GM12878 (cell line): ENCODE measurements around the gene KCNQ1. TPM values are rescaled to one million over a fixed set of nuclear protein-coding genes. Genes with fewer than 3 reads are reported as not detected.

ENCODE experiments used
- BCL11A ChIP-seq: IDR thresholded peaks from 2 replicates; pipeline ENCODE4 v1.6.1; 2011; ENCODE audit warnings: low read depth, low read length
- BRCA1 ChIP-seq: IDR thresholded peaks from 2 replicates; pipeline ENCODE4 v1.6.1; 2011; ENCODE audit warnings: low read depth, low read length, improper control_type of control experiment
- CBX5 ChIP-seq: sonication (generic); IDR thresholded peaks from 2 replicates; pipeline ENCODE4 v1.6.1; 2016; ENCODE audit warnings: low read depth, moderate library complexity, mild to moderate bottlenecking, inconsistent platforms
- HDAC2 ChIP-seq: fragments of 200-600 bp; sonication (generic); IDR thresholded peaks from 2 replicates; pipeline ENCODE4 v1.6.1; 2017
- MXI1 ChIP-seq: fragments of 150-350 bp; IDR thresholded peaks from 2 replicates; pipeline ENCODE4 v1.6.1; 2011; ENCODE audit warnings: low read depth, mild to moderate bottlenecking, inconsistent platforms, low read length, improper control_type of control experiment
- MYC ChIP-seq: IDR thresholded peaks from 2 replicates; pipeline ENCODE4 v1.6.1; 2011; ENCODE audit warnings: mild to moderate bottlenecking, low read length, moderate library complexity, inconsistent platforms; ENCODE audit not compliant: insufficient read depth, insufficient replicate concordance, insufficient read length, severe bottlenecking
- POLR2AphosphoS5 ChIP-seq: IDR thresholded peaks from 2 replicates; pipeline ENCODE4 v1.6.1; 2011; ENCODE audit warnings: mild to moderate bottlenecking, low read length, inconsistent platforms
- PRDM15 ChIP-seq: fragments of 450-650 bp; formaldehyde crosslinking; IDR thresholded peaks from 2 replicates; pipeline ENCODE4 v1.4.0; 2020; ENCODE audit warnings: mild to moderate bottlenecking, moderate library complexity
- polyA plus RNA-seq, 11 experiments: library from polyadenylated mRNA; depleted of rRNA in 4 of 11; unstranded in 6 of 11; stranded (reverse) in 5 of 11; fragments of >200 nt; fragmentation: Nextera tagmentation in 4 of 11; fragmentation: Illumina TruSeq in 1 of 11; extraction: Ambion mirVana in 4 of 11; extraction: Trizol in 1 of 11; gene quantifications; 1 replicate in 1 of 11; 2 replicates in 10 of 11; pipeline versions ENCODE4 v1.2.1 to v1.2.3, GENCODE V29; 2011 to 2016; ENCODE audit warnings: inconsistent platforms in 2 of 11, missing spikeins in 2 of 11, low read depth in 1 of 11
- total RNA-seq, 4 experiments: library from RNA; depleted of rRNA in 3 of 4; stranded (reverse); fragments of >200 nt in 3 of 4; fragmentation: Illumina TruSeq in 1 of 4; extraction: Trizol in 1 of 4; gene quantifications; 2 replicates each; pipeline versions ENCODE4 v1.2.1 to v1.2.3, GENCODE V29; 2013 to 2021

KCNQ1 gene
- total and polyA plus RNA-seq, 10 of the 15 experiments (the other 5 are each of a cell fraction or from before 2014, with no cell fraction given), result 0.03 to 0.15 (median 0.12) TPM; not detected in 7

- TF ChIP-seq PRDM15 (CRISPR knock-in tag) (no peak), POLR2AphosphoS5 (no peak), BCL11A (no peak), HDAC2 (no peak), CBX5 (no peak), MYC (no peak), BRCA1 (no peak), MXI1 (no peak)
Measured at GRCh38 chr11:2811206-2812091, 366.6 kb downstream of the KCNQ1 start (continued).
